NOMO-1 treated with DMSO at 0.1 percent for 48 hours (cell line): Measurements from ENCODE around the gene PLCG2.

Source experiments
- DNase-seq: peaks from one replicate; lab custom pipeline; 2025; ENCODE audit not compliant: unreplicated experiment; lab: John Stamatoyannopoulos, UW

Gene PLCG2

GRCh38 chr16:81814751-81815428 lies 35.8 kb downstream of the PLCG2 start:
- DNase-seq, result no peak

- DNase-seq, result no peak
These were observed 36.3 kb downstream of the PLCG2 start for GRCh38 chr16:81815429-81815766.

- DNase-seq, result no peak
These were observed 37.3 kb downstream of the PLCG2 start for GRCh38 chr16:81816351-81816750.

- peak; percentile 35 for DNase-seq
These were observed 37.7 kb downstream of the PLCG2 start for GRCh38 chr16:81816793-81817210.

GRCh38 chr16:81817296-81817695 lies 38.2 kb downstream of the PLCG2 start:
- no peak for DNase-seq

GRCh38 chr16:81817789-81818567 lies 38.9 kb downstream of the PLCG2 start:
- peak; percentile 93 for DNase-seq

- DNase-seq, result no peak
These were observed 39.4 kb downstream of the PLCG2 start for GRCh38 chr16:81818568-81818896.

- no peak for DNase-seq
These were observed 39.8 kb downstream of the PLCG2 start for GRCh38 chr16:81818905-81819304.

GRCh38 chr16:81821436-81822128 lies 42.5 kb downstream of the PLCG2 start:
- DNase-seq, result no peak

GRCh38 chr16:81823111-81823510 lies 44.0 kb downstream of the PLCG2 start:
- DNase-seq, result peak; percentile 70

GRCh38 chr16:81823734-81824133 lies 44.6 kb downstream of the PLCG2 start:
- DNase-seq, result no peak

- no peak for DNase-seq
These were observed 47.4 kb downstream of the PLCG2 start for GRCh38 chr16:81826523-81826922.

DNA sequence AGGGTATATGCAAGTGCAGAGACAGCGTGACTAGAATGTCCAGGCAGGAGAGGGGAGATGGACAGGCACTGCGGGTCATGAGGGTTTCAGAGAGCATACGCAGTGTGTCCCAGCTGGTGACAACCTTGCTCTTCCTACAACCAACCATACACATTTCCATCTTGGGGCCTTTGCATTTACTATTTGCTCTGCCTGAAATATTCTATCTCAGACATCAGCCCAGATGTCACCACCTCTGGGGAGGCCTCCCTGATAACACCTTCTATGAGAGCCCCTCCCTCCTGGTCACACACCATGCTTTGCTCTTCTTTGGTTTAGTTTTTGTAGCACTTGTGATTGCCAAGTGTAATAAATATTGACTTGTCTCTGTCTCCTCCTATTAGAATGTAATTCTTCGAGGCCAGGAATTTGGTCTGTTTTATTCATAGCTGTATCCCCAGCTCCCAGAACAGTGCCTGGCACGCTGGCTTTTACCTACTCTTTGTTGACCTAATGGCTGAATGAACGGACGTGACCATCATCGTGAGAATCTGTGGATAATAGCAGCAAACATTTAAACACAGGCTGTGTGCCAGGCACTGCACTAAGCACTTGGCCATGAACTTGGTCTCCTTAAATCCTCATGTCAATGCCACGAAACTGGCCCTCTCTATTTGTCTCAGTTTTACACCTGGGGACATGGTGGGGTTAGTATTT lies 51.9 kb downstream of the PLCG2 start:
- DNase-seq, result no peak

DNA sequence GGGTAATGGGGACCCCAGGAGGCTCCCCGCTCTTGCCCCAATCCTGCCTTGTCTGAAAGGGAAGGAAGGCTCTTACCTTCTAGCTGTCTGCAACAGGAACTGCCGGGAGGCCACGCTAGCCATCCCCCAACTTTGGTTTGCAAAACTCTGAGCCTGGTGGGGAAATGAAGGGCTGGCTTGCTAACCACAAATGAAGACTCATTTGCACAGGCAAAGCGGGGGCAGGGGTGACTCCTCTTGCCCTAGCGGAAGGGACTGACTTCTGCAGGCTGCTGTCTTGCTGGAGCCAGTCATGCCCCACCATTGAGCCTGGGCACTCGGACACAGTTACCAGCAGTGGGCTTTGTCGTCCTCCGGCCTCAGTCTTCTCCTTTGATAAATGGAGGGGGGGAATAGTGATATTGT lies 52.6 kb downstream of the PLCG2 start:
- DNase-seq, result peak; percentile 97

DNA sequence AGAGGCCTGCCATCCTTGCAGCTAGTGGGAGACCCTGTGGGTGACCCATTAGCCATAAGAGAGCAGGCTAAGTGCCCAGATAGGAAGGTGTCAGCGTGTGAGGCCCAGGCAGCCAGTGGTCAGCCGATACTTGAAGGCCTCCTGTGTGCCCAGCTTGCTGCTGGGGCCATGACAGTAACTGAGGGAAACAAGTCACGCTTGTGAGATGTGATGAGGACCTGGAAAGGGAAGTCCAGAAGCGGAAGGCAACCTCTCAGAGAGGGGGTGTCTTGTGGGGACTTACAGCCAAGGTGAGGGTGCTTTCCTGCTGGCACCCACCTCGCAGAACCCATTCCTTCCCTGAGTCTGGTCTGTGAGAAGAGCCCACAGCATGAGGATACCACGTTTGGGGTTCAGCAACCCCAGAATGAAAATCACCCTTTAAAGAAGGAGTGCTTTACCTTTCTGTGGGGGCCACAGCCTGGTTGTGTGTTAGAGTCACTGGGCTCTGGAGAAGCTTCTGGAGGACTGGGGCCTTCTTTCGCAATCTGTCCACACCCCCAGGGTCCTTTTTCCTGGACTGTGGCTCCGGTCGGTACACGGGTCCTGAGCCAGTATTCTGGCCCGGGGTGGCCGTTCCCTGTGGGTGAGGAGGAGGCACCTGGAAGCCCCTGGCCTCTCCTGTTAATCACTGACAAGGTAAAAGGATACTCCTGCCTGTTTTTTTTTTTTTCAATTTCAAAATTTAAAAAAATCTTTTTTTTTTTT lies 53.9 kb downstream of the PLCG2 start:
- peak; percentile 21 for DNase-seq

- no peak for DNase-seq
These were observed 54.7 kb downstream of the PLCG2 start for GRCh38 chr16:81833751-81834150.

GRCh38 chr16:81834868-81835267 lies 55.8 kb downstream of the PLCG2 start:
- no peak for DNase-seq

DNA sequence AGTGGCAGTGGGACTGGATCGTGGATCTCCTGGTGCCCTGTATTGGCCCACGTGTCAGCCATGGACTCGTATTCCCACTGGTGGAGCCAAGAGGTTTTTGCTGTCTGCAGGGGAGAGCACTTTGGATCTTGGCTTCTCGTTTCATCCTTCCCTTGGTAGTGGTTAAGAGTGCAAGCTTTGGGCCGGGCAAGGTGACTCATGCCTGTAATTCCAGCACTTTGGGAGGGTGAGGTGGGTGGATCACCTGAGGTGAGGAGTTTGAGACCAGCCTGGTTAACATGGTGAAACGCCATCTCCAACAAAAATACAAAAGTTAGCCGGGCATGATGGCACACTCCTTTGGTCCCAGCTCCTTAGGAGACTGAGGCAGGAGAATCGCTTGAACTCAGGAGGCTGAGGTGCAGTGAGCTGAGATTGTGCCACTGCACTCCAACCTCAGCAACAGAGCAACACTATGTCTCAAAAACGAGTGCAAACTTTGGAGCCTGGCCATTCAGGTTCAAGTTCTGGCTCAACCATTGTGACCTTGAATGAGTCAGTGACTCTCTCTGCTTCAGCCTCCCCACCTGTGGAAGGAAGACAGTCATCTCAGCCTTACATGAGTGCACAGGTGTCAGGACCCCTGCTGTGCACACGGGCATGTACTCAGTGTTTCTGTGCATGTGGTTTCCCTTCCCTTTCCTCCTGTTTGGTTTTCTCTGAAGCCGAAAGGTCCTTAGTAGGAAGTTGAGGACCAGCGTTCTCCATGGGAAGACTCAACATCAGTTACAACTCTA lies 57.4 kb downstream of the PLCG2 start:
- no peak for DNase-seq

DNA sequence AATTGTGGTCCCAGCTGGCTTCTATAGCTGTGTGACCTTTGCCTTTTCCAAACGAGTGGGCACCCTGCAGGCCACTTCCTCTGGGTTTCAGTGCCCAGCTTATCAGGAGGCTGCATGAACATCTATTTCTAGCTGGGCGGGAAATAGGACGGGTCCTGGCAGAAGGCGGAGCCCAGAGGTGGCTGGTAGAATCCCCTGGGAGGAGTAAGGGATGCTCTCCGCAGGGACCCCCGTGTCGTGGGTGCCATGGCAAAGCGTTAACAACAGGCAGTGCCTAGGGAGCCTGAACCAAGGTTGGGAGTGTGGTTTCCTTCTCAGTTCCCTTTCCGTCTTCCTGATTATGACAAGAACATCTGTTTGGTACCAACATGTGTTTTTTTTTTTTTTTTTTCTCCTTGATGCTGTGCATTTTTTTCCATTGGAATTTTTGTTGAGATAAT lies 58.2 kb downstream of the PLCG2 start:
- DNase-seq, result peak; percentile 13

GRCh38 chr16:81838794-81839193 lies 59.7 kb downstream of the PLCG2 start:
- DNase-seq, result peak; percentile 48
